HFFc6 (cell line): ENCODE measurements around the gene RUNX1. TPM values are rescaled to one million over a fixed set of nuclear protein-coding genes. Genes with fewer than 3 reads are reported as not detected.

Source experiments
- DNase-seq: peaks from one replicate; pipeline ENCODE4 v3.0.0-alpha.2; 2018
- H3K27ac Mint-ChIP-seq: 2 replicates; pipeline ENCODE4 v1.8.0; 2020; ENCODE audit warnings: mild to moderate bottlenecking, mixed read lengths
- H3K27me3 Mint-ChIP-seq: 2 replicates; pipeline ENCODE4 v1.8.0; 2021; ENCODE audit warnings: mild to moderate bottlenecking, moderate library complexity, mixed read lengths; ENCODE audit not compliant: insufficient read depth
- H3K36me3 Mint-ChIP-seq: 2 replicates; pipeline ENCODE4 v1.8.0; 2021; ENCODE audit warnings: low read depth, mixed read lengths
- H3K4me1 Mint-ChIP-seq: 2 replicates; pipeline ENCODE4 v1.8.0; 2020; ENCODE audit warnings: low read depth, mixed read lengths
- H3K4me3 Mint-ChIP-seq: 2 replicates; pipeline ENCODE4 v1.8.0; 2020; ENCODE audit warnings: mild to moderate bottlenecking, moderate library complexity, mixed read lengths
- H3K9me3 Mint-ChIP-seq: 2 replicates; pipeline ENCODE4 v1.8.0; 2020; ENCODE audit warnings: mild to moderate bottlenecking, mixed read lengths
- CTCF ChIP-seq: fragments of 200-600 bp; sonication (generic); IDR thresholded peaks from 2 replicates; pipeline ENCODE4 v1.5.0; 2021; ENCODE audit warnings: antibody characterized with exemption, mild to moderate bottlenecking
- total RNA-seq, 6 experiments: library from RNA; stranded (reverse); fragmentation: NEBNext Ultra II Directional; extraction: Animal tissue kit (Norgen Biotek cat#: 25700); gene quantifications; 2 replicates in 1 of 6; 3 replicates in 5 of 6; pipeline ENCODE4 v1.2.3, GENCODE V29; 2021

RUNX1 gene
- total RNA-seq, 6 experiments from 2014 or later: 57.4 to 78.9 (median 61.3) TPM

GRCh38 chr21:35038772-35039319, 10.3 kb downstream of the RUNX1 start:
- no peak for TF ChIP-seq CTCF
- peaks cover 42% of the 10 kb centered on the region for H3K4me1 Mint-ChIP-seq
- H3K36me3 Mint-ChIP-seq: peaks cover 52% of the 10 kb centered on the region
- DNase-seq: no peak
- H3K4me3 Mint-ChIP-seq: no peak overlapping the region
- no peak overlapping the region for H3K27ac Mint-ChIP-seq
- H3K27me3 Mint-ChIP-seq: no peaks in the 10 kb centered on the region
- no peaks in the 10 kb centered on the region for H3K9me3 Mint-ChIP-seq

DNA sequence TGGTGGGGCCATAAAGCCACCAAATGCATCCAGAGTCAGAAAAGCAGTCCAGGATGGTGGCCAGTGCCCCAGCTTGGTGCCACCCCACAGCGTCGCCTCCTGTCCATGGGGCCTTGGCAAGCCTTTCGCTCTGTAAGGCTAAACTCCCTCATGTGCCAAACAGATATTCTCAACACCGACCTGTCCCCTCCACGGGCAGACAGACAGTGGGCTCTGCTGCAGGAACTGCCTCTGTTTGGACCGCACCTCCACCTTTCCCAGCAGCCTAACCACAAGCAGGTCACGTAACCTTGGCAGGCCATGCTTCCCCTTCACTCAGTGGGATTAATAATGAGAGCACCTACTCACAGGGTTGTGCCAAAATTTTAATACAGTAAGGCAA, 11.7 kb downstream of the RUNX1 start:
- no peak for DNase-seq
- TF ChIP-seq CTCF: no peak
- Mint-ChIP-seq H3K4me1 (peaks cover 27% of the 10 kb centered on the region), H3K36me3 (peaks cover 54% of the 10 kb centered on the region), H3K27me3 (no peaks in the 10 kb centered on the region), H3K9me3 (no peaks in the 10 kb centered on the region), H3K27ac (no peak overlapping the region), H3K4me3 (no peak overlapping the region)

GRCh38 chr21:35036465-35037383, 12.4 kb downstream of the RUNX1 start:
- Mint-ChIP-seq H3K36me3 (peaks cover 60% of the 10 kb centered on the region), H3K27me3 (no peaks in the 10 kb centered on the region), H3K4me1 (peaks cover 21% of the 10 kb centered on the region), H3K9me3 (no peaks in the 10 kb centered on the region), H3K27ac (no peak overlapping the region), H3K4me3 (no peak overlapping the region)
- no peak for TF ChIP-seq CTCF
- no peak for DNase-seq

- H3K4me1 Mint-ChIP-seq: peaks cover 9% of the 10 kb centered on the region
- H3K9me3 Mint-ChIP-seq: no peaks in the 10 kb centered on the region
- H3K4me3 Mint-ChIP-seq: no peak overlapping the region
- peaks cover 57% of the 10 kb centered on the region for H3K36me3 Mint-ChIP-seq
- DNase-seq: no peak
- no peak overlapping the region for H3K27ac Mint-ChIP-seq
- no peak for TF ChIP-seq CTCF
- no peaks in the 10 kb centered on the region for H3K27me3 Mint-ChIP-seq
These were observed 13.5 kb downstream of the RUNX1 start for GRCh38 chr21:35035581-35035980.

- peaks cover 5% of the 10 kb centered on the region for H3K4me1 Mint-ChIP-seq
- no peaks in the 10 kb centered on the region for H3K27me3 Mint-ChIP-seq
- peaks cover 54% of the 10 kb centered on the region for H3K36me3 Mint-ChIP-seq
- TF ChIP-seq CTCF: no peak
- DNase-seq: no peak
- no peak overlapping the region for H3K27ac Mint-ChIP-seq
- H3K4me3 Mint-ChIP-seq: no peak overlapping the region
- no peaks in the 10 kb centered on the region for H3K9me3 Mint-ChIP-seq
These were observed 14.0 kb downstream of the RUNX1 start for GRCh38 chr21:35035116-35035515.
